Activated T-helper 1 cell treated with anti-CD3 and anti-CD28 coated beads, Interleukin-2, amount 50 U/mL, for 16 hours (primary cell): ENCODE results near the gene XRCC3.
"Not testable (repeated sequence)": the region's sequence is repeated elsewhere in the genome, so short reads cannot be mapped to it uniquely, and the experiment has no call there.

Experiments
- DNase-seq, 2 donors: peaks; one replicate each; pipeline ENCODE4 v3.0.0-alpha.2; 2020; ENCODE audit warnings: low read depth in 1 of 2, low spot score in 1 of 2

Gene XRCC3

GRCh38 chr14:103671911-103672310 lies 43.3 kb downstream of the XRCC3 start:
- DNase-seq = no peak

GRCh38 chr14:103669370-103669769 lies 45.9 kb downstream of the XRCC3 start:
- DNase-seq = no peak

- no peak for DNase-seq
Observed at GRCh38 chr14:103668117-103668516, 47.1 kb downstream of the XRCC3 start.

GRCh38 chr14:103667671-103668070 lies 47.6 kb downstream of the XRCC3 start:
- DNase-seq = no peak

GRCh38 chr14:103663506-103663905 lies 51.7 kb downstream of the XRCC3 start:
- no peak for DNase-seq

- no peak for DNase-seq
Observed at GRCh38 chr14:103662591-103662990, 52.7 kb downstream of the XRCC3 start.

- DNase-seq = no peak
Observed at GRCh38 chr14:103662029-103662428, 53.2 kb downstream of the XRCC3 start.

GRCh38 chr14:103659631-103660030 lies 55.6 kb downstream of the XRCC3 start:
- no peak for DNase-seq

GRCh38 chr14:103657471-103657870 lies 57.8 kb downstream of the XRCC3 start:
- no peak for DNase-seq

GRCh38 chr14:103656756-103657133 lies 58.5 kb downstream of the XRCC3 start:
- DNase-seq = no peak

- DNase-seq = no peak
Observed at GRCh38 chr14:103656031-103656755, 59.1 kb downstream of the XRCC3 start.

GRCh38 chr14:103654619-103655018 lies 60.6 kb downstream of the XRCC3 start:
- DNase-seq = no peak

- no peak for DNase-seq
Observed at GRCh38 chr14:103653805-103654204, 61.4 kb downstream of the XRCC3 start.

- not testable (repeated sequence) for DNase-seq
Observed at GRCh38 chr14:103653336-103653735, 61.9 kb downstream of the XRCC3 start.

- no peak for DNase-seq
Observed at GRCh38 chr14:103652806-103653205, 62.4 kb downstream of the XRCC3 start.

- DNase-seq = no peak
Observed at GRCh38 chr14:103651585-103651984, 63.7 kb downstream of the XRCC3 start.

GRCh38 chr14:103650213-103650612 lies 65.0 kb downstream of the XRCC3 start:
- no peak for DNase-seq

- DNase-seq = no peak
Observed at GRCh38 chr14:103649001-103649400, 66.2 kb downstream of the XRCC3 start.
